SH-SY5Y (cell line): ENCODE results near the gene RTN4.

Source experiments
- GATA2 ChIP-seq: IDR thresholded peaks from 2 replicates; pipeline ENCODE4 v1.6.1; 2011; ENCODE audit warnings: mild to moderate bottlenecking, low read depth, low read length
- GATA3 ChIP-seq: IDR thresholded peaks from 2 replicates; pipeline ENCODE4 v1.6.1; 2011; ENCODE audit warnings: low read depth, mild to moderate bottlenecking, low read length, moderate library complexity

The RTN4 gene

GRCh38 chr2:55050100-55050994 lies at the start of gene RTN4:
Gene RTN4 (minus strand): TSS chr2:55050451. CDS start chr2:55050300, 151 bp downstream.
- TF ChIP-seq GATA2, result peak; percentile 15; the same call in 1 of the 2 replicates
- TF ChIP-seq GATA3, result no peak

- TF ChIP-seq GATA3 (no peak), GATA2 (no peak)
These were observed 49.2 kb upstream of the RTN4 start for GRCh38 chr2:55099493-55099877.

GRCh38 chr2:55097461-55098410 lies 47.5 kb upstream of the RTN4 start:
- peak; percentile 8; the same call in 1 of the 2 replicates for TF ChIP-seq GATA2
- no peak for TF ChIP-seq GATA3

GRCh38 chr2:55097082-55097460 lies 46.8 kb upstream of the RTN4 start:
- TF ChIP-seq GATA3 (no peak), GATA2 (no peak)

- TF ChIP-seq GATA3 (no peak), GATA2 (no peak)
These were observed 46.3 kb upstream of the RTN4 start for GRCh38 chr2:55096586-55096985.

GRCh38 chr2:55093381-55093780 lies 43.1 kb upstream of the RTN4 start:
- TF ChIP-seq GATA3 (no peak), GATA2 (no peak)

GRCh38 chr2:55092439-55092838 lies 42.2 kb upstream of the RTN4 start:
- TF ChIP-seq GATA2 (no peak), GATA3 (no peak)

GRCh38 chr2:55090702-55091101 lies 40.5 kb upstream of the RTN4 start:
- TF ChIP-seq GATA3 (no peak), GATA2 (no peak)

GRCh38 chr2:55089726-55090125 lies 39.5 kb upstream of the RTN4 start:
- TF ChIP-seq GATA2, result no peak
- no peak for TF ChIP-seq GATA3

GRCh38 chr2:55088400-55088799 lies 38.1 kb upstream of the RTN4 start:
- TF ChIP-seq GATA2 (no peak), GATA3 (no peak)

- TF ChIP-seq GATA3 (no peak), GATA2 (no peak)
These were observed 37.7 kb upstream of the RTN4 start for GRCh38 chr2:55087936-55088335.

GRCh38 chr2:55087501-55087900 lies 37.2 kb upstream of the RTN4 start:
- TF ChIP-seq GATA2 (no peak), GATA3 (no peak)

- TF ChIP-seq GATA2, result no peak
- TF ChIP-seq GATA3, result no peak
These were observed 35.1 kb upstream of the RTN4 start for GRCh38 chr2:55085113-55086040.

GRCh38 chr2:55084641-55085040 lies 34.4 kb upstream of the RTN4 start:
- no peak for TF ChIP-seq GATA3
- no peak for TF ChIP-seq GATA2

- TF ChIP-seq GATA3, result no peak
- TF ChIP-seq GATA2, result no peak
These were observed 30.0 kb upstream of the RTN4 start for GRCh38 chr2:55080204-55080738.
